PC-3 (cell line): Measurements from ENCODE around the gene SVOP.

ENCODE experiments used
- CTCF ChIP-seq: fragments of 300-600 bp; sonication (generic); conservative IDR thresholded peaks from 2 replicates; pipeline ENCODE4 v1.5.1; 2017; ENCODE audit warnings: antibody characterized with exemption, low read depth, mild to moderate bottlenecking, low read length
- EZH2 ChIP-seq: fragments of 300-600 bp; sonication (generic); IDR thresholded peaks from one replicate; pipeline ENCODE4 v1.6.1; 2017; ENCODE audit warnings: antibody characterized with exemption, mild to moderate bottlenecking, low read length; ENCODE audit not compliant: unreplicated experiment
- EZH2phosphoT487 ChIP-seq: fragments of 300-600 bp; sonication (generic); IDR thresholded peaks from 2 replicates; pipeline ENCODE4 v1.6.1; 2018; ENCODE audit warnings: mild to moderate bottlenecking, antibody characterized with exemption, low read length, borderline replicate concordance

- TF ChIP-seq EZH2 (no peak), CTCF (no peak), EZH2phosphoT487 (no peak)
These were observed 155.7 kb downstream of the SVOP start for GRCh38 chr12:108865169-108865568.
